ENCODE results near the gene PLIN3. TPM values are rescaled to one million over a fixed set of nuclear protein-coding genes. Genes with fewer than 3 reads are reported as not detected.
"Not testable (repeated sequence)": the region's sequence is repeated elsewhere in the genome, so short reads cannot be mapped to it uniquely, and the experiment has no call there.

PLIN3 gene
- polyA plus RNA-seq (ENCODE audit: insufficient read length in 4 of 4) = 10 to 100 TPM; 38.6 to 57.9 (median 53.3) TPM

- peak in 3 of 4 donors; percentile 83 to 88 (median 86) for DNase-seq (ENCODE audit: low read depth in 4 of 4, low spot score in 2 of 4)
Observed at GRCh38 chr19:4867534-4868285, at the start of gene PLIN3. PLIN3 (minus strand) TSS chr19:4867667; CDS start chr19:4861394, 6,273 bp downstream.

- DNase-seq (ENCODE audit: low read depth in 4 of 4, low spot score in 2 of 4) = no peak
Observed at GRCh38 chr19:4916292-4917082, 49.0 kb upstream of the PLIN3 start.

- DNase-seq (ENCODE audit: low read depth in 4 of 4, low spot score in 2 of 4) = no peak
Observed at GRCh38 chr19:4914736-4915501, 47.5 kb upstream of the PLIN3 start.

GRCh38 chr19:4913996-4914735 lies 46.7 kb upstream of the PLIN3 start:
- no peak for DNase-seq (ENCODE audit: low read depth in 4 of 4, low spot score in 2 of 4)

GRCh38 chr19:4911786-4912672 lies 44.6 kb upstream of the PLIN3 start:
- peak in 1 of 4 donors; percentile 42 for DNase-seq (ENCODE audit: low read depth in 4 of 4, low spot score in 2 of 4)

GRCh38 chr19:4911314-4911713 lies 43.8 kb upstream of the PLIN3 start:
- no peak for DNase-seq (ENCODE audit: low read depth in 4 of 4, low spot score in 2 of 4)

GRCh38 chr19:4910594-4911281 lies 43.3 kb upstream of the PLIN3 start:
- DNase-seq (ENCODE audit: low read depth in 4 of 4, low spot score in 2 of 4) = no peak

GRCh38 chr19:4909897-4910593 lies 42.6 kb upstream of the PLIN3 start:
- peak in 3 of 4 donors; percentile 64 to 82 (median 72) for DNase-seq (ENCODE audit: low read depth in 4 of 4, low spot score in 2 of 4)

GRCh38 chr19:4909156-4909896 lies 41.9 kb upstream of the PLIN3 start, which contains the start of gene UHRF1:
UHRF1 (plus strand) TSS chr19:4909501; CDS start chr19:4910886, 1,385 bp downstream.
- peak in 1 of 4 donors; percentile 16 for DNase-seq (ENCODE audit: low read depth in 4 of 4, low spot score in 2 of 4)

GRCh38 chr19:4908781-4909155 lies 41.3 kb upstream of the PLIN3 start:
- DNase-seq (ENCODE audit: low read depth in 4 of 4, low spot score in 2 of 4) = no peak

GRCh38 chr19:4908360-4908759 lies 40.9 kb upstream of the PLIN3 start:
- peak in 1 of 4 donors; percentile 48 for DNase-seq (ENCODE audit: low read depth in 4 of 4, low spot score in 2 of 4)

GRCh38 chr19:4906963-4907362 lies 39.5 kb upstream of the PLIN3 start:
- no peak for DNase-seq (ENCODE audit: low read depth in 4 of 4, low spot score in 2 of 4)

- DNase-seq (ENCODE audit: low read depth in 4 of 4, low spot score in 2 of 4) = no peak
Observed at GRCh38 chr19:4904481-4904880, 37.0 kb upstream of the PLIN3 start.

- no peak for DNase-seq (ENCODE audit: low read depth in 4 of 4, low spot score in 2 of 4)
Observed at GRCh38 chr19:4902796-4903195, 35.3 kb upstream of the PLIN3 start, which contains the start of gene ARRDC5. ARRDC5 (minus strand) TSS chr19:4902896; CDS start chr19:4902825, 71 bp downstream.

GRCh38 chr19:4900879-4901278 lies 33.4 kb upstream of the PLIN3 start:
- not testable (repeated sequence) for DNase-seq (ENCODE audit: low read depth in 4 of 4, low spot score in 2 of 4)

GRCh38 chr19:4897146-4897545 lies 29.7 kb upstream of the PLIN3 start:
- DNase-seq (ENCODE audit: low read depth in 4 of 4, low spot score in 2 of 4) = no peak

GRCh38 chr19:4896372-4896771 lies 28.9 kb upstream of the PLIN3 start:
- DNase-seq (ENCODE audit: low read depth in 4 of 4, low spot score in 2 of 4) = no peak

Data from left renal cortex interstitium (tissue), 4 donors.